Adrenal gland (tissue), 5 donors: ENCODE data around the gene ICE2.

Experiments
- CTCF ChIP-seq, 6 experiments: fragments of 450-650 bp in 4 of 6; fragments of 200-600 bp in 2 of 6; sonication (generic) in 1 of 6; IDR thresholded peaks; 1 replicate in 5 of 6; 2 replicates in 1 of 6; pipeline versions ENCODE4 v1.5.1 to v1.8.0; 2016 to 2021; ENCODE audit warnings: antibody characterized with exemption in 6 of 6, mild to moderate bottlenecking in 2 of 6, moderate library complexity in 1 of 6
- POLR2A ChIP-seq, 2 donors: fragments of 450-650 bp; IDR thresholded peaks; one replicate each; pipeline ENCODE4 v1.6.1; 2017; ENCODE audit warnings: antibody characterized with exemption in 2 of 2, mild to moderate bottlenecking in 2 of 2, moderate library complexity in 1 of 2
- donor health status: DM: no; HTN: no; CAD: no.

GRCh38 chr15:60442031-60442650 lies 36.8 kb downstream of the ICE2 start:
- no peak for TF ChIP-seq CTCF (IDR thresholded peaks at IDR 0.05)
- TF ChIP-seq POLR2A (IDR thresholded peaks at IDR 0.05): no peak
